Mesenteric fat pad (tissue), 1 donor: ENCODE data around the gene ZNF285. TPM values are rescaled to one million over a fixed set of nuclear protein-coding genes. Genes with fewer than 3 reads are reported as not detected.

Source experiments
- total RNA-seq: library from RNA; stranded (reverse); fragmentation: NEBNext Ultra II Directional; extraction: Animal tissue kit (Norgen Biotek cat#: 25700); gene quantifications from one replicate; pipeline ENCODE4 v1.2.1, GENCODE V29; 2021
- donor health status: DM: yes; HTN: yes; CAD: no.

ZNF285 gene
- total RNA-seq, 1 donor from 2014 or later: 0.93 TPM

Other genes with a start within 250 kb of the ZNF285 start
- 12.2 TPM for gene ZNF226, start 236.5 kb downstream of the ZNF285 start, total RNA-seq
- 13.8 TPM for gene ZNF227, start 189.1 kb downstream of the ZNF285 start, total RNA-seq
- 0.13 TPM for gene ZNF233, start 141.7 kb downstream of the ZNF285 start, total RNA-seq
- 3.2 TPM for gene ZNF235, start 96.6 kb downstream of the ZNF285 start, total RNA-seq
- gene ZNF112, start 44.9 kb downstream of the ZNF285 start, total RNA-seq: 2.5 TPM
- 4.4 TPM for gene ZNF229, start 46.9 kb upstream of the ZNF285 start, total RNA-seq
- 3.9 TPM for gene ZNF180, start 98.9 kb upstream of the ZNF285 start, total RNA-seq
- not detected for gene CEACAM20, start 128.1 kb upstream of the ZNF285 start, total RNA-seq
- gene IGSF23, start 212.0 kb upstream of the ZNF285 start, total RNA-seq: not detected
- 30.3 TPM for gene PVR, start 242.3 kb upstream of the ZNF285 start, total RNA-seq